Prostate gland (tissue), 2 donors: ENCODE measurements around the gene LGALS4. TPM values are rescaled to one million over a fixed set of nuclear protein-coding genes. Genes with fewer than 3 reads are reported as not detected.
A peak's percentile ranks its signal among the peaks of the same experiment; 100 is the strongest.

ENCODE experiments used
- DNase-seq: peaks from one replicate; pipeline ENCODE4 v3.0.0-alpha.2; 2019; ENCODE audit warnings: low spot score
- H3K27ac ChIP-seq, 2 donors: fragments of 200-600 bp; sonication (generic); 2 replicates each; pipeline ENCODE4 v1.5.1; 2017 to 2019
- H3K27me3 ChIP-seq: fragments of 200-600 bp; sonication (generic); replicated peaks from 2 replicates; pipeline ENCODE4 v1.5.1; 2019; ENCODE audit not compliant: insufficient read depth
- H3K36me3 ChIP-seq, 2 donors: fragments of 200-600 bp; sonication (generic); 1 replicate in 1 of 2; 2 replicates in 1 of 2; pipeline versions ENCODE4 v1.5.1 to v1.8.1; 2017 to 2019
- H3K4me1 ChIP-seq: fragments of 200-600 bp; sonication (generic); replicated peaks from 2 replicates; pipeline ENCODE4 v1.5.1; 2019
- H3K4me3 ChIP-seq, 2 donors: fragments of 200-600 bp; sonication (generic); 2 replicates each; pipeline ENCODE4 v1.5.1; 2017 to 2019
- H3K9me3 ChIP-seq: fragments of 200-600 bp; sonication (generic); 2 replicates; pipeline ENCODE4 v1.5.1; 2017
- POLR2A ChIP-seq: fragments of 450-650 bp; IDR thresholded peaks from one replicate; pipeline ENCODE4 v1.6.1; 2016; ENCODE audit warnings: antibody characterized with exemption, mild to moderate bottlenecking
- POLR2AphosphoS5 ChIP-seq: sonication (generic); formaldehyde crosslinking; IDR thresholded peaks from one replicate; pipeline ENCODE4 v1.6.1; 2017; ENCODE audit warnings: antibody characterized with exemption
- WGBS: methylation state at CpG from one replicate; pipeline ENCODE4 v1.1.5; 2018; 5-methylcytosine and 5-hydroxymethylcytosine counted together
- intact Hi-C: fragments of 100-400 bp; cut with DNase I; formaldehyde crosslinking; loops from one replicate; pipeline ENCODE4 v1.14.2; 2022
- total RNA-seq, 2 donors: library from RNA; depleted of rRNA; stranded (reverse); fragments of >200 nt; gene quantifications; one replicate each; pipeline ENCODE4 v1.1.0, GENCODE V29; 2016
- TF ChIP-seq, protein P1 (sequence below), 4 experiments: fragments of 200-600 bp in 2 of 4; fragments of 450-650 bp in 2 of 4; sonication (generic) in 2 of 4; IDR thresholded peaks; 1 replicate in 3 of 4; 2 replicates in 1 of 4; pipeline ENCODE4 v1.5.1; 2016 to 2019; ENCODE audit warnings: antibody characterized with exemption in 4 of 4, mild to moderate bottlenecking in 2 of 4, moderate library complexity in 2 of 4

The LGALS4 gene
- total RNA-seq, 2 donors from 2014 or later = 0.91 to 3.7 TPM

DNA sequence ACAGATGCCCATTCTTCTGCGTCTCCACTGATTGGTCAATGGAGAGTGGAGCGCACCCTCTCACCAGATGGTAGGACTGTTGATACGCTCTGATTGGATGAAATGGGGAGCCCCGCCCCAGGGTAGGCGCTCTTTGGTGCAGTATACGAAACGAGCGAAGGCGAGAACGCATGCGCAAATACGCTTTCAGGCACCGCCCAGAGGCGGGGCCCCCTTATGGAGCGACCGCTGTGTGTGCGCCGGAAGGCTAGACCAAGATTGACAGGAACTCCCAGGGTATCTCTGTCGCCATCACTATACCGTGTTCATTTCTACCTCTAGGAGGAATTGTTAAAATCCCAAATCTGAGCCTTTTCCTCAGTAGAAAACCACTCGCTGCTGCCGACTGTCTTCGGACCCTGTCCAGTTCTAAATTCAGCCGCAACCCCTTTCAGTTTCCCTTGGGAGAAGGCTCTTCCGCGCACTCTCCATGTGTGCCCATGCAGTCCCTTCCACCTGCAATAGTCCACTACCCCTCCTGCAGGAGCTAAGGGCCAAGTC, 37.8 kb upstream of the LGALS4 start:
- Histone ChIP-seq H3K27me3 (no peaks in the 10 kb centered on the region), H3K27ac (peak overlapping the region; percentile 95 to 98), H3K4me1 (peaks cover 14% of the 10 kb centered on the region), H3K9me3 (no peaks in the 10 kb centered on the region), H3K36me3 (peaks cover 10 to 17% of the 10 kb centered on the region in 2 donors), H3K4me3 (peak overlapping the region; percentile 64 to 80)
- intact Hi-C loops = loop anchor here (5.0 kb wide), 2 partner anchors 47 to 203 kb away; partner anchors contain the start of genes ACTN4, NFKBIB and SIRT2
- DNase-seq = no peak
- TF ChIP-seq POLR2AphosphoS5 = peak; percentile 97
- TF ChIP-seq, protein P1, sequence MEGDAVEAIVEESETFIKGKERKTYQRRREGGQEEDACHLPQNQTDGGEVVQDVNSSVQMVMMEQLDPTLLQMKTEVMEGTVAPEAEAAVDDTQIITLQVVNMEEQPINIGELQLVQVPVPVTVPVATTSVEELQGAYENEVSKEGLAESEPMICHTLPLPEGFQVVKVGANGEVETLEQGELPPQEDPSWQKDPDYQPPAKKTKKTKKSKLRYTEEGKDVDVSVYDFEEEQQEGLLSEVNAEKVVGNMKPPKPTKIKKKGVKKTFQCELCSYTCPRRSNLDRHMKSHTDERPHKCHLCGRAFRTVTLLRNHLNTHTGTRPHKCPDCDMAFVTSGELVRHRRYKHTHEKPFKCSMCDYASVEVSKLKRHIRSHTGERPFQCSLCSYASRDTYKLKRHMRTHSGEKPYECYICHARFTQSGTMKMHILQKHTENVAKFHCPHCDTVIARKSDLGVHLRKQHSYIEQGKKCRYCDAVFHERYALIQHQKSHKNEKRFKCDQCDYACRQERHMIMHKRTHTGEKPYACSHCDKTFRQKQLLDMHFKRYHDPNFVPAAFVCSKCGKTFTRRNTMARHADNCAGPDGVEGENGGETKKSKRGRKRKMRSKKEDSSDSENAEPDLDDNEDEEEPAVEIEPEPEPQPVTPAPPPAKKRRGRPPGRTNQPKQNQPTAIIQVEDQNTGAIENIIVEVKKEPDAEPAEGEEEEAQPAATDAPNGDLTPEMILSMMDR (IDR thresholded peaks at IDR 0.05) = peak in 2 of 4 experiments; percentile 48 to 73
- TF ChIP-seq POLR2A = peak; percentile 97
- 0% methylated on average over 26 of the region's 26 CpGs for WGBS

DNA sequence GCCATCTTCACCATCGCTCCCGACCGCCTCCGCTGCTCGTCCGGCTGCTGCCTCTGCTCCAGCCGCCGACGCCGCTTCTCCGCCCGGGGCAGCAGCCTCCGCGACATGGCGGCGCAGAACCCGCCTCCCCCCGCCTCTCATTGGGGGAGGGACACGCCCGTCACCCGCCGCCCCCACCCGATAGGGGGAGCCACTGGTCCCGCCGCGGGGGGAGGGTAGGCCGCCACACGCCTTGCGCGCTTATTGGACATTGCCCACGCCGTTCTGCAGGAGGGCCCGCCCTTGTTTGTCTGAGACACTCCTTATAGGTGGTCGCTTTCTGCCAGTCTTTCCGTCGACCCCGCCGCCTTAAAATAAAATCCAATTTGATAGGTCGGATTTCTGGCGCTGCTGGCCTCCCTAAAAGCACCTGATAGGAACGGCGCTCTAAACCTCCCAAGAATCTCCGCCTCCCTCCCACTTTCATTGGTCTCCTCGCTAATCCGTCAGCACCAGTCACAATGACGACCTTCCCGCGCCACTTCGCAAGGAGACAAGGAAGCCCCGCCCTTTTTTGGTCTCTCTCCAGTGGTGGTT, 37.2 kb upstream of the LGALS4 start, which contains the start of gene HNRNPL:
TSS of gene HNRNPL (minus strand) at position 127 of the 576 bp plus-strand sequence. CDS start at position 107, 20 bp downstream.
- Histone ChIP-seq H3K36me3 (peaks cover 16 to 22% of the 10 kb centered on the region in 2 donors), H3K4me1 (peaks cover 14% of the 10 kb centered on the region), H3K27me3 (no peaks in the 10 kb centered on the region), H3K9me3 (no peaks in the 10 kb centered on the region), H3K4me3 (peak within 1 kb of the TSS; percentile 97 to 100), H3K27ac (peak within 1 kb of the TSS; percentile 100)
- peak; percentile 100 for DNase-seq
- intact Hi-C loops = loop anchor here (5.0 kb wide), 3 partner anchors 47 to 233 kb away; partner anchors contain the start of genes ACTN4, EIF3K, MAP4K1 and NFKBIB
- TF ChIP-seq, protein P1 (IDR thresholded peaks at IDR 0.05) = peak; percentile 61 to 96 (median 76)
- peak; percentile 94 for TF ChIP-seq POLR2A
- TF ChIP-seq POLR2AphosphoS5 = peak; percentile 80
- under 1% methylated on average over 49 of the region's 50 CpGs for WGBS

DNA sequence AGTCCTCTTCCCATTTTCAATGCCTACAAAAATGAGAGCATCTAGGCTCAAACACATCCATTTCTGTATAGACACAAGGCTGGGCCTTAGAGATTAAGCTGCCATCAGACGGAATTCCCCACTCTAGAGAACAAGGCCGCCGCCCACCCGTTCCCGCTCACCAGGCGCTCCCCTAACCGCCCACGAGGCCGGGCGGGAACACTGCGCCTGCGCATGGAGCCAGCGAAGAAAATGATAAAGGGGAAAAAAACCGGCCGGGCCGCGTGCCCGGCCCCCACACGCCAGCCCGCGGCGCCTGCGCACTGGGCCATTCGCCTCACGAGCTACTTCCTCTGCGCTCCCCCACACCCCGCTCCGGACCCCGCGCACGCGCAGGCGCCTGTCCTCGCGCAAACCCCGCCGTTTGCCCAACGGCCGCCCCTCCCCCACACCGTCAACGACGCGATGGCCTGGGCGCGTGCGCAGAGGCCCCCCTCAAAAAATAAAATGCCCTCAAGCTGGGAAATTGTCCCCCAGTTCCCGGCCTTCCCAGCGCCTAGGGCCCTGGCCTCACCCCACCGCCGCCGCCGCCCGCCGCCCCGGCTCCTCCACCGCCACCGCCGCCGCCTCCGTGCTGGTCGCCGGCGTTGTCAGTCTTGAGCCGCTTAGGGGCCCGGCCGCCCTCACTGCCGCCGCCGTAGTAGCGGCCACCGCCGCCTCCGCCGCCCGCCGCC, 36.6 kb upstream of the LGALS4 start:
- Histone ChIP-seq H3K4me1 (peaks cover 14% of the 10 kb centered on the region), H3K4me3 (peak overlapping the region; percentile 97 to 100), H3K27ac (peak overlapping the region; percentile 100), H3K36me3 (peaks cover 20 to 26% of the 10 kb centered on the region in 2 donors), H3K27me3 (no peaks in the 10 kb centered on the region), H3K9me3 (no peaks in the 10 kb centered on the region)
- peak; percentile 93 for DNase-seq
- under 1% methylated on average over 75 of the region's 76 CpGs for WGBS
- intact Hi-C loops = loop anchor here (5.0 kb wide), 1 partner anchor 232 kb away; the partner anchor contains the start of genes EIF3K and MAP4K1
- TF ChIP-seq, protein P1 (IDR thresholded peaks at IDR 0.05) = peak in 1 of 4 experiments; percentile 5
- TF ChIP-seq POLR2AphosphoS5 (peak; percentile 85), POLR2A (peak; percentile 29)

DNA sequence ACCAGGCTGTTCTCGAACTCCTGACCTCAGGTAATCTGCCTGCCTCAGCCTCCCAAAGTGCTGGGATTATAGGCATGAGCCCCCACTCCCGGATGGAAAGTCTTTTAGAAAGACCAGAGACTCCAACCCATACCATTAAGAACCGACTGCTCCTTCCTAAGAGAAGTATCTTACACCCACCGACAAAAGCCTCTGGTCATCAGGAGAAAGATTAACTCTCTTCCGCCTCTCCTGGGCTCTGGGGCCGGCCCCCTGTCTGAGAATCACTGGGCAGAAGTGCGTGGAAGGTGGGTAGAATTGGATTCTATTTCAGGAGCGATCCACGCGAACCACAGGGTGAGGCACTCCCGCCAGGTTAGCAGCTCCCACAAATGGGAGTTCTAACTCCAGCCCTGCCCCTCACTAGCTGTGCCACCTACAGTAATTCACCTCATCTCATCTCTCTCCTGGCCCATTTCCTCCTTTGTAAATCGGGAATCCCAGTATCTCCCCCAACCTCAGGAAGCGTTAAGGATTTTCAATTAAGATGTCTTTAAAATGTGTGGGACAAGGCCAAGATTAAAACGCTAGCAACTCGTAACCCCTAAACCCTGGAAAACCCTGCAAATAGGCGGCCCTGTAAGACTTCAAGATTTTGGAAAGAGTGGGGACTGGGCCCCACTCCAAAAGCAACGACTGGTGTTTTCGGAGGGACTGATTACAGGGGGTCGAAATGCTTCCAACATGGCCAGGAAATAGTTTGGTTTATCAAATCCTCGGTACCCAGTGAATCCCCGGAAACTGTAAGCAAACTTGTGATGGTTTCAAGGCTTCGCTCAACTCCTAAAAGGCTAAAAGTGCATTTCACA, 35.8 kb upstream of the LGALS4 start:
- Histone ChIP-seq H3K27ac (peak overlapping the region; percentile 100), H3K9me3 (no peaks in the 10 kb centered on the region), H3K27me3 (no peaks in the 10 kb centered on the region), H3K4me3 (peak overlapping the region; percentile 97 to 100), H3K36me3 (peaks cover 27 to 32% of the 10 kb centered on the region in 2 donors), H3K4me1 (peaks cover 14% of the 10 kb centered on the region)
- intact Hi-C loops = loop anchor here (5.0 kb wide), 1 partner anchor 231 kb away; the partner anchor contains the start of genes EIF3K and MAP4K1
- DNase-seq = no peak
- 15% methylated on average over 22 of the region's 22 CpGs for WGBS
- TF ChIP-seq, protein P1 (IDR thresholded peaks at IDR 0.05) = no peak
- no peak for TF ChIP-seq POLR2AphosphoS5
- TF ChIP-seq POLR2A = no peak
